Choroid plexus epithelial cell (primary cell): ENCODE measurements around the gene RNU6-8.
A peak's percentile ranks its signal among the peaks of the same experiment; 100 is the strongest.

Source experiments
- DNase-seq: peaks from one replicate; pipeline ENCODE4 v3.0.0-alpha.2; 2010; ENCODE audit warnings: low read depth
- H3K4me3 ChIP-seq: 2 replicates; pipeline ENCODE4 v1.5.1; 2011; ENCODE audit warnings: low read depth, mild to moderate bottlenecking, control low read depth, low read length, moderate library complexity
- CTCF ChIP-seq: conservative IDR thresholded peaks from 2 replicates; pipeline ENCODE4 v1.5.1; 2011; ENCODE audit warnings: low read depth, mild to moderate bottlenecking, control low read depth, inconsistent platforms, low read length, moderate library complexity

The RNU6-8 gene

GRCh38 chr14:32202998-32203882 is at the start of gene RNU6-8:
RNU6-8 (minus strand) TSS chr14:32203269.
- peak within 1 kb of the TSS; percentile 72 for H3K4me3 ChIP-seq
- TF ChIP-seq CTCF: no peak
- peak; percentile 93 for DNase-seq

GRCh38 chr14:32252030-32252670 is 49.1 kb upstream of the RNU6-8 start:
- H3K4me3 ChIP-seq: no peak overlapping the region
- peak; percentile 93 for DNase-seq
- peak; percentile 94 for TF ChIP-seq CTCF

- TF ChIP-seq CTCF: no peak
Observed at GRCh38 chr14:32251530-32251929, 48.5 kb upstream of the RNU6-8 start.

GRCh38 chr14:32250681-32251080 is 47.6 kb upstream of the RNU6-8 start:
- no peak for TF ChIP-seq CTCF
- H3K4me3 ChIP-seq: no peak overlapping the region
- no peak for DNase-seq

More at GRCh38 chr14:32251530-32251929, 48.5 kb upstream of the RNU6-8 start:
- no peak for DNase-seq
- H3K4me3 ChIP-seq: no peak overlapping the region

- DNase-seq: no peak
- H3K4me3 ChIP-seq: no peak overlapping the region
- TF ChIP-seq CTCF: no peak
Observed at GRCh38 chr14:32249780-32250179, 46.7 kb upstream of the RNU6-8 start.

GRCh38 chr14:32249371-32249770 is 46.3 kb upstream of the RNU6-8 start:
- no peak overlapping the region for H3K4me3 ChIP-seq
- TF ChIP-seq CTCF: no peak
- DNase-seq: no peak
